GDM1 (cell line): ENCODE measurements around the gene CCN2.
A peak's percentile ranks its signal among the peaks of the same experiment; 100 is the strongest.
"Not testable (repeated sequence)": the region's sequence is repeated elsewhere in the genome, so short reads cannot be mapped to it uniquely, and the experiment has no call there.

Experiments
- DNase-seq: peaks from one replicate; lab custom pipeline; 2025; lab: John Stamatoyannopoulos, UW

Gene CCN2

GRCh38 chr6:131937703-131938631, 13.2 kb downstream of the CCN2 start:
- no peak for DNase-seq

GRCh38 chr6:131937226-131937625, 13.9 kb downstream of the CCN2 start:
- DNase-seq = no peak

GRCh38 chr6:131936156-131936555, 15.0 kb downstream of the CCN2 start:
- no peak for DNase-seq

- DNase-seq = no peak
Measured at GRCh38 chr6:131931063-131931750, 20.0 kb downstream of the CCN2 start.

- DNase-seq = no peak
Measured at GRCh38 chr6:131929976-131930375, 21.2 kb downstream of the CCN2 start.

GRCh38 chr6:131929264-131929663, 21.9 kb downstream of the CCN2 start:
- no peak for DNase-seq

- DNase-seq = peak; percentile 24
Measured at GRCh38 chr6:131924881-131925474, 26.2 kb downstream of the CCN2 start.

- DNase-seq = peak; percentile 21
Measured at GRCh38 chr6:131923356-131923755, 27.8 kb downstream of the CCN2 start.

- no peak for DNase-seq
Measured at GRCh38 chr6:131920656-131921055, 30.5 kb downstream of the CCN2 start.

- no peak for DNase-seq
Measured at GRCh38 chr6:131918650-131919355, 32.4 kb downstream of the CCN2 start.

GRCh38 chr6:131917763-131918649, 33.2 kb downstream of the CCN2 start:
- DNase-seq = no peak

- DNase-seq = peak; percentile 79
Measured at GRCh38 chr6:131917318-131917717, 33.9 kb downstream of the CCN2 start.

GRCh38 chr6:131916847-131917246, 34.3 kb downstream of the CCN2 start:
- no peak for DNase-seq

GRCh38 chr6:131916091-131916796, 34.9 kb downstream of the CCN2 start:
- DNase-seq = not testable (repeated sequence)

- DNase-seq = peak; percentile 52
Measured at GRCh38 chr6:131914967-131915751, 36.0 kb downstream of the CCN2 start.

- no peak for DNase-seq
Measured at GRCh38 chr6:131914234-131914633, 36.9 kb downstream of the CCN2 start.

GRCh38 chr6:131911951-131912350, 39.2 kb downstream of the CCN2 start:
- DNase-seq = no peak

- no peak for DNase-seq
Measured at GRCh38 chr6:131910956-131911355, 40.2 kb downstream of the CCN2 start.

- DNase-seq = no peak
Measured at GRCh38 chr6:131910219-131910589, 41.0 kb downstream of the CCN2 start.
